ENCODE data around the gene APBB1.

The APBB1 gene

DNA sequence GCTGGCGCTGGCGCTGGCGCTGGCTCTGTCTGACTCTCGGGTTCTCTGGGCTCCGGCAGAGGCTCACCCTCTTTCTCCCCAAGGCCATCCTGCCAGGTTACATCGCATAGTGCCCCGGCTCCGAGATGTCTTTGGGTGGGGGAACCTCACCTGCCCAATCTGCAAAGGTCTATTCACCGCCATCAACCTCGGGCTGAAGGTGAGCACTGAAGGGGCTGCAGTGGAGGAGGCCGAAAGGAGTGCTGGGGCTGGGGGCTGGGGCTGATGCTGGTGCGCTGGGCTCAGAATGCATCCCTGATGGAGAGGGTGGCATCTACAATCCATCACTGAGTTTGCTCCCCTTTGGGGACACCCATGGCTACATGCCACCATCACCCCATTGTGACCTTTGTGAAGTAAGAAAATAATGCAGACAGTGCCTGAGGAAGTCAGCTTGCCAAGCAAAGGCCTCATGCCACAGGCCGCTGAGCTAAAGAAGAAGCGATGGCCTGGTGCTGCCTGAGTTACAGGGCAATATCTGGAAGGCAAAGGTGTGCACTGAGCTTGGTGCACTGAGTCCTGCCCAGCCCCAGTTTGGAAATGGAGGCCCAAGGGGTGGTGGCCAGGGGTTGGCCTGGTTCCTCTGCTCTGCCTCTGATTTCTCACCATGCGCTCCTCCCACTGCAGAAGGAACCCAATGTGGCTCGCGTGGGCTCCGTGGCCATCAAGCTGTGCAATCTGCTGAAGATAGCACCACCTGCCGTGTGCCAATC, 28.0 kb downstream of the APBB1 start:
- no peak for DNase-seq

DNA sequence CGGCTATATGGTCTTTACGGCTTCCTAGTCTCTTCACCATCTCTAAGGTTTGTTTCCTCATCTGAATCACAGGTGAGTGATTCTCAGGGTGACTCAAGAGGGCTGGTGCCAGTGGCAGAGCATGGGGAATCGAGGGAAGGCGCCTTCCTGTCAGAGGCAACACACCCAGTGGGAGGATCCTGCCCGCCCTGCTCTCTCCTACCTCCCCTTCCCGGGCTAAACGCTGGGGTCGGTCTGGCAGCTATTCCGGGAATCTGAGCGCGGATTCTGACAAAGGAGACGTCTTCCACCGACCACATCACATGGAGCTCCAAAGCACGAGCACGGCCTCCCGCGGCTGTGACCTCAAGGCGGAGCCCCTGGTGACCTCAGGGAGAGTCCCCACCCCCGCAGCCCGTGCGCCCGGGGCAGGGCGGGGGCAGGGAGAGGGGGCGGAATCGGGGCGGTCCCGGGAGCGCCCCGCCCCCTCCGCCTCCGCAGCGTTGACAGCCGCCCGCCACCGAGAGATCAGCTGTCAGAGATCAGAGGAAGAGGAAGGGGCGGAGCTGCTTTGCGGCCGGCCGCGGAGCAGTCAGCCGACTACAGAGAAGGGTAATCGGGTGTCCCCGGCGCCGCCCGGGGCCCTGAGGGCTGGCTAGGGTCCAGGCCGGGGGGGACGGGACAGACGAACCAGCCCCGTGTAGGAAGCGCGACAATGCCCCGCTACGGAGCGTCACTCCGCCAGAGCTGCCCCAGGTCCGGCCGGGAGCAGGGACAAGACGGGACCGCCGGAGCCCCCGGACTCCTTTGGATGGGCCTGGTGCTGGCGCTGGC, 28.8 kb downstream of the APBB1 start, which contains the start of gene SMPD1:
TSS of gene SMPD1 (plus strand) at position 570 of the 813 bp plus-strand sequence. CDS start at position 695, 125 bp downstream.
- peak; percentile 81 to 95 (median 88) for DNase-seq

- no peak for DNase-seq
Observed at GRCh38 chr11:6388748-6389147, 30.1 kb downstream of the APBB1 start.

DNA sequence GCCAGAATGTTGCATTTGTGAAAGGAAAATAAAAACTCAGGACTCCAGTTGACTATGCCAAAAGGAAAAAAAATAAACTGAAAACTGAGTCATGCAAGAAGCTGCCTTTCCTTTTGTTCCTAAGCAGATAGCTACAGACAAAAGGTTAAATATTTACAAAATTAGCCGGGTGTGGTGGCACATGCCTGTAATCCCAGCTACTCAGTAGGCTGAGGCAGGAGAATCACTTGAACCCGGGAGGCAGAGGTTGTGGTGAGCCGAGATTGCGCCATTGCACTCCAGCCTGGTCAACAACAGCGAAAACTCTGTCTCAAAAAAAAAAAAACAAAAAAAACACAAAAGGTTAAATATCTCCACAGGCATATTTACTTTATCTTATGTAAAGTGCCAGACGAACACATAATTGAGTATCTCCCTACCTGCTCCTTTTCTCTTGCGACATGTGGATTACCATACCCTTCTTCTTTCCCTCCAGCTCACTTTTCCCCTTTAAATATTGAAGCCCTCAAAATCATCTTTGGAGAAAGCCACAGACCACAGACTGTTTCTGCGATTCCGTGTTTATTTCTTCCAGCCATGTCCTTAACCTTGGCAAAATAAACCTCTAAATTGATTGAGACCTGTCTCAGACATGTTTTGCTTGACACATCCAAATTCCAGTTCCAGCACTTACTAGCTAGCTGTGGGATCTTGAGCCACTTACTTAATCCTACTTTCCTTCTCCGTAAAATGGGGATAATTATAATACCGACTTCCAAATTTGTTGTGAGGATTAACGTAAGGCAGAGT, 30.9 kb downstream of the APBB1 start:
- no peak for DNase-seq

DNA sequence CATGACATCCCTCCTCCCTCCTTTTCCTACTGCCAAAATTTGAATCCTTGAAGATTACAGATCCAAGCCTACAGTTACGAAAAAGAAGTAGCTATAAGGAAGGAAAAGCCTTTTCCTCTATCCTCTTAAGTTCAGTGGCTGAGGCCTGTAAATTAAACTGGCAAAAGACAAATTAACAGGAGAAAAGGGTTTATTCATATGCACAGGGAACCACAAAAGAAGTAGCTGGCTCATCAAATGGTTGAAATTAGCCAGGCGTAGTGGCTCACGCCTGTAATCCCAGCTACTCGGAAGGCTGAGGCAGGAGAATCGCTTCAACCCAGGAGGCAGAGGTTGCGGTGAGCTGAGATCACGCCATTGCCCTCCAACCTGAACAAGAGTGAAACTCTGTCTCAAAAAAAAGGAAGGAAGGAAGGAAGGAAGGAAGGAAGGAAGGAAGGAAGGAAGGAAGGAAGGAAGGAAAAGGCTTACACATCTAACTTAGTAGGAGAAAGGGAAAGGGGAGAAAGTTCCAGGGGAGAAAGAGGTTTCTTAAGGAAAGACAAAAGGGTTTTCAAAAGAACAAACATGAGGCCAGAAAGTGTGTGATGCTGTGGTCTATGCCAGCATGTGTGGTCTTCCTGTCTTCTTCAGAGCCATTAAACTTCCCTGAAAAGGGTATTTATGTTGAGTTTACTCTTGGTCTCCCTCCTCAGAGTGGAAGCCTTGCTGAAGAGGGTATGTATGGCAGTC, 33.7 kb downstream of the APBB1 start:
- no peak for DNase-seq

GRCh38 chr11:6378640-6378989, 40.3 kb downstream of the APBB1 start:
- no peak for DNase-seq

GRCh38 chr11:6377902-6378639, 40.8 kb downstream of the APBB1 start:
- DNase-seq: no peak

GRCh38 chr11:6371825-6372224, 47.1 kb downstream of the APBB1 start:
- no peak for DNase-seq

- DNase-seq: no peak
Observed at GRCh38 chr11:6365659-6366058, 53.2 kb downstream of the APBB1 start.

- peak; percentile 17 to 54 (median 25) for DNase-seq
Observed at GRCh38 chr11:6362873-6363678, 55.8 kb downstream of the APBB1 start.

- no peak for DNase-seq
Observed at GRCh38 chr11:6362185-6362872, 56.6 kb downstream of the APBB1 start.

DNA sequence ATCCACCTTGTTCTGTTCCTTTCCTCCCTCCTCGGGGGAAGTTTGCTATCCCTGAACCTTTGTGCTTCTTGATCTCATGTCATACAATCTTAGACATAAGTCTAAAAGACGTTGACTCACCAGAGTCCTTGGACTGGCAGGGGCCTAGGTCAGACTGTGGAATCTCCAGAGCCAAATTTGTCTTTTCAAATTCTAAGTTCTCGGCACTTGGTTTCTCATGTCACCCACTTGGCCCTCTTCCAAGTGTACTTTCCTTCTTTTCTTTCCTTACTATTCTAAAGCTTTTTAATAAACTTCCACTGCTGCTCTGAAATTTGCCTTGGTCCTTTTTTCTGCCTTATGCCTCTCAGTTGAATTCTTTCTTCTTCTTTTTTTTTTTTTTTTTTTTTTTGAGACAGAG, 58.7 kb downstream of the APBB1 start:
- no peak for DNase-seq

- DNase-seq: no peak
Observed at GRCh38 chr11:6357222-6357621, 61.7 kb downstream of the APBB1 start.

- no peak for DNase-seq
Observed at GRCh38 chr11:6356503-6357055, 62.3 kb downstream of the APBB1 start.

GRCh38 chr11:6354651-6355485, 64.0 kb downstream of the APBB1 start:
- DNase-seq: no peak

DNA sequence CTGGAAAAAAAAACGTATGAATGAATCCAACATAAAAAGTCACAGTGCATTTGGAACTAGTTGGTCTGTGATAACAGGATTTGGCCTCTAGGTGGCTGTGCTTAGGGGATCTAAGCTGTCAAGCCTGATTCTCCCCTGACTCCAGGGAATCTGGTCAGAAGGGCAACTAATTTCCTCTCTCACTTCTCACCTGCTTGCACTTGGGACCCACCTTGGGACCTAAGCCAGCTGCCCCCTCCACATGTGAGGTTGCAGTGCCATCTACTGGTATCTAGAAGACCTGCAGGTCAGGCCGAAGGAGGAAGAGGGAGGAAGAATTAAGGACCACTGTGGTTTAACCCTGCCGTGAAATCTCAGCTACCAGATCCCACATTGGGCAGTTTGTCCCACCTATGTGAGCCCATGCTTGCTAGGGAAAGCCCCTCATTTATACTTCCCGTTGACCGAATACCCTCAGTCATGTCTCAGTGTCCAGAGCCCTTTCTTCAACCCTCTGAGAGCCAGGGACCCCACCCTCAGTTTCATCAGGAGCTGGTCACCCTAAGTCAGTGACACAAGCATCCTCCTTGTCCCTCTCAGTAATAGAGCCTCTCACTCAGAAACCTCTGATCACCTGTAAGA, 65.4 kb downstream of the APBB1 start:
- peak in 3 of 4 experiments; percentile 7 to 9 (median 8) for DNase-seq

DNA sequence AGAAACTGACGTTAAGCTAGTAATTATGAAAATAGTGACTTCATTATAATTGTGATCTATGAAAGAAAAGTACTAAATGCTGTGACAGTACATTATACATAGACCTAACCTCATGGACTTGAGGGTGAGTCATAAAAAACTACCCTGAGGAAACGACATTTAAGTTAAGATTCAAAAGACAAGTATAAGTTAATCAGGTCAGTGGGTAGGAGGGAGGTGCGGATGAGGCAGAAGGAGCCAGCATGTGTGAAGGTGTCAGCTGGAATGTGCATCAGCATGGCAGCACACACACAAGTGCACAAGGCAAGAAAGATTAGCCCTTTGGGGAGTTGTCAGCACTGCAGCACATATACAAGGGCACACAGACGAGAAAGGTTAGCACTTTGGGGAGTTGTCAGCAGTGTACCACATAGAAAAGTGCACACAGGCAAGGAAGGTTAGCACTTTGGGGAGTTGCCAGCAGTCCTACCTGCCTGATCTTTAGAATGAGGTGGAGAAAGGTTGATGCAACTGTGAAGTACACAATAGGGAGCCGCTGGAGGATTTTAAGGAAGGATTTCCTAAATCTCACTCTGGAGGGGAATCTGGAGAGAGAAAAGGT, 67.0 kb downstream of the APBB1 start:
- no peak for DNase-seq

- no peak for DNase-seq
Observed at GRCh38 chr11:6350486-6350885, 68.4 kb downstream of the APBB1 start.

All from activated naive CD4-positive, alpha-beta T cell (primary cell).